Astrocyte of the cerebellum (primary cell): ENCODE data around the gene UBE3D.
"Not testable (repeated sequence)": the region's sequence is repeated elsewhere in the genome, so short reads cannot be mapped to it uniquely, and the experiment has no call there.

Source experiments
- DNase-seq: peaks from one replicate; pipeline ENCODE4 v3.0.0-alpha.2; 2011; ENCODE audit warnings: low read depth
- H3K4me3 ChIP-seq: 2 replicates; pipeline ENCODE4 v1.5.1; 2011; ENCODE audit warnings: mild to moderate bottlenecking, low read depth, low read length, moderate library complexity
- CTCF ChIP-seq: IDR thresholded peaks from 2 replicates; pipeline ENCODE4 v1.5.1; 2012; ENCODE audit warnings: low read length, low read depth, moderate library complexity, mild to moderate bottlenecking; ENCODE audit errors: missing control alignments
- in situ Hi-C: cut with HindIII; loops from 2 replicates; pipeline ENCODE4 v1.10.0; 2017; ENCODE audit warnings: low sequenced_read_pairs

Gene UBE3D

GRCh38 chr6:82906489-82906888 lies 159.2 kb downstream of the UBE3D start:
- DNase-seq, result no peak
- no peak for TF ChIP-seq CTCF
- in situ Hi-C loops, result no loop called here
- no peak overlapping the region for H3K4me3 ChIP-seq

GRCh38 chr6:82904860-82905259 lies 160.8 kb downstream of the UBE3D start:
- no peak overlapping the region for H3K4me3 ChIP-seq
- TF ChIP-seq CTCF, result no peak
- no peak for DNase-seq
- in situ Hi-C loops, result no loop called here

- TF ChIP-seq CTCF, result no peak
- DNase-seq, result no peak
- no peak overlapping the region for H3K4me3 ChIP-seq
- in situ Hi-C loops, result no loop called here
Observed at GRCh38 chr6:82904257-82904656, 161.4 kb downstream of the UBE3D start.

GRCh38 chr6:82902290-82902689 lies 163.4 kb downstream of the UBE3D start:
- TF ChIP-seq CTCF, result no peak
- DNase-seq, result no peak
- no peak overlapping the region for H3K4me3 ChIP-seq
- in situ Hi-C loops, result no loop called here

- TF ChIP-seq CTCF, result no peak
- in situ Hi-C loops, result no loop called here
- no peak for DNase-seq
- no peak overlapping the region for H3K4me3 ChIP-seq
Observed at GRCh38 chr6:82894653-82895259, 170.9 kb downstream of the UBE3D start.

GRCh38 chr6:82893889-82894652 lies 171.6 kb downstream of the UBE3D start:
- no peak overlapping the region for H3K4me3 ChIP-seq
- no peak for TF ChIP-seq CTCF
- in situ Hi-C loops, result no loop called here
- DNase-seq, result no peak

- in situ Hi-C loops, DNase-seq, H3K4me3 ChIP-seq: not testable (repeated sequence)
Observed at GRCh38 chr6:82891503-82891902, 174.1 kb downstream of the UBE3D start.
